A673 (cell line): Measurements from ENCODE around the gene APOBR.

ENCODE experiments used
- CTCF ChIP-seq: fragments of 300-800, 200-600 bp; sonication (generic); conservative IDR thresholded peaks from 2 replicates; pipeline ENCODE4 v1.5.1; 2017; ENCODE audit warnings: low read depth, mild to moderate bottlenecking, antibody characterized with exemption, low read length, moderate library complexity, mixed read lengths
- EZH2 ChIP-seq: fragments of 200-600 bp; sonication (generic); IDR thresholded peaks from 2 replicates; pipeline ENCODE4 v1.6.1; 2017; ENCODE audit warnings: borderline replicate concordance, low read depth, mild to moderate bottlenecking, mixed read lengths, antibody characterized with exemption, low read length; ENCODE audit not compliant: poor library complexity, severe bottlenecking

GRCh38 chr16:28513484-28514181 lies 19.2 kb downstream of the APOBR start:
- no peak for TF ChIP-seq CTCF
- TF ChIP-seq EZH2 = no peak
